ENCODE data around the gene PCDHB12.
"Not testable (repeated sequence)": the region's sequence is repeated elsewhere in the genome, so short reads cannot be mapped to it uniquely, and the experiment has no call there.

The PCDHB12 gene

GRCh38 chr5:141208478-141208877 lies at the start of gene PCDHB12:
PCDHB12 (plus strand) TSS chr5:141208719; CDS start chr5:141208908, 189 bp downstream.
- FAIRE-seq = no peak
- no peak for DNase-seq (ENCODE audit: extremely low spot score, insufficient read length, low read depth)

GRCh38 chr5:141172381-141173204 lies 35.9 kb upstream of the PCDHB12 start, which contains the start of gene PCDHB7:
PCDHB7 (plus strand) TSS chr5:141172644; CDS start chr5:141172836, 192 bp downstream.
- FAIRE-seq (no peak), DNase-seq (ENCODE audit: extremely low spot score, insufficient read length, low read depth) (no peak)

GRCh38 chr5:141174291-141175104 lies 34.0 kb upstream of the PCDHB12 start:
- FAIRE-seq = not testable (repeated sequence)

GRCh38 chr5:141175933-141176332 lies 32.6 kb upstream of the PCDHB12 start:
- FAIRE-seq (no peak), DNase-seq (ENCODE audit: extremely low spot score, insufficient read length, low read depth) (no peak)

More at GRCh38 chr5:141174291-141175104, 34.0 kb upstream of the PCDHB12 start:
- not testable (repeated sequence) for DNase-seq (ENCODE audit: extremely low spot score, insufficient read length, low read depth)

- DNase-seq (ENCODE audit: extremely low spot score, insufficient read length, low read depth); FAIRE-seq: not testable (repeated sequence)
Measured at GRCh38 chr5:141177577-141178191, 30.8 kb upstream of the PCDHB12 start, which contains the start of gene PCDHB8. PCDHB8 (plus strand) TSS chr5:141177790; CDS start chr5:141178035, 245 bp downstream.

- not testable (repeated sequence) for FAIRE-seq; DNase-seq (ENCODE audit: extremely low spot score, insufficient read length, low read depth)
Measured at GRCh38 chr5:141179371-141179770, 29.1 kb upstream of the PCDHB12 start.

GRCh38 chr5:141179876-141180275 lies 28.6 kb upstream of the PCDHB12 start:
- FAIRE-seq = not testable (repeated sequence)

GRCh38 chr5:141180313-141180712 lies 28.2 kb upstream of the PCDHB12 start:
- DNase-seq (ENCODE audit: extremely low spot score, insufficient read length, low read depth) (no peak), FAIRE-seq (no peak)

More at GRCh38 chr5:141179876-141180275, 28.6 kb upstream of the PCDHB12 start:
- DNase-seq (ENCODE audit: extremely low spot score, insufficient read length, low read depth) = not testable (repeated sequence)

- no peak for FAIRE-seq
Measured at GRCh38 chr5:141182248-141182647, 26.3 kb upstream of the PCDHB12 start, which contains the start of gene PCDHB16. PCDHB16 (plus strand) TSS chr5:141182387; CDS start chr5:141182560, 173 bp downstream.

GRCh38 chr5:141184117-141184855 lies 24.2 kb upstream of the PCDHB12 start:
- not testable (repeated sequence) for DNase-seq (ENCODE audit: extremely low spot score, insufficient read length, low read depth); FAIRE-seq

More at GRCh38 chr5:141182248-141182647, 26.3 kb upstream of the PCDHB12 start, which contains the start of gene PCDHB16:
- no peak for DNase-seq (ENCODE audit: extremely low spot score, insufficient read length, low read depth)

GRCh38 chr5:141186897-141187512 lies 21.5 kb upstream of the PCDHB12 start, which contains the start of gene PCDHB9:
PCDHB9 (plus strand) TSS chr5:141187161; CDS start chr5:141187319, 158 bp downstream.
- DNase-seq (ENCODE audit: extremely low spot score, insufficient read length, low read depth) = no peak
- no peak for FAIRE-seq

GRCh38 chr5:141188682-141189081 lies 19.8 kb upstream of the PCDHB12 start:
- not testable (repeated sequence) for DNase-seq (ENCODE audit: extremely low spot score, insufficient read length, low read depth); FAIRE-seq

GRCh38 chr5:141189131-141189530 lies 19.4 kb upstream of the PCDHB12 start:
- not testable (repeated sequence) for FAIRE-seq; DNase-seq (ENCODE audit: extremely low spot score, insufficient read length, low read depth)

GRCh38 chr5:141192110-141192725 lies 16.3 kb upstream of the PCDHB12 start, which contains the start of gene PCDHB10:
PCDHB10 (plus strand) TSS chr5:141192353; CDS start chr5:141192553, 200 bp downstream.
- no peak for DNase-seq (ENCODE audit: extremely low spot score, insufficient read length, low read depth)
- FAIRE-seq = no peak

- FAIRE-seq; DNase-seq (ENCODE audit: extremely low spot score, insufficient read length, low read depth): not testable (repeated sequence)
Measured at GRCh38 chr5:141194332-141194731, 14.2 kb upstream of the PCDHB12 start.

- DNase-seq (ENCODE audit: extremely low spot score, insufficient read length, low read depth) (no peak), FAIRE-seq (no peak)
Measured at GRCh38 chr5:141196363-141196762, 12.2 kb upstream of the PCDHB12 start.

- DNase-seq (ENCODE audit: extremely low spot score, insufficient read length, low read depth) (no peak), FAIRE-seq (no peak)
Measured at GRCh38 chr5:141199359-141200235, 8.9 kb upstream of the PCDHB12 start, which contains the start of gene PCDHB11. PCDHB11 (plus strand) TSS chr5:141199627; CDS start chr5:141199775, 148 bp downstream.

All from GM18507 (cell line).